GM23248 (cell line): Measurements from ENCODE around the gene KDM1A.

Source experiments
- EZH2 ChIP-seq: fragments of 200-600 bp; sonication (generic); IDR thresholded peaks from 2 replicates; pipeline ENCODE4 v1.6.1; 2018; ENCODE audit warnings: antibody characterized with exemption, mild to moderate bottlenecking; ENCODE audit not compliant: insufficient read depth, poor library complexity, severe bottlenecking
- EZH2phosphoT487 ChIP-seq: fragments of 200-600 bp; sonication (generic); IDR thresholded peaks from 2 replicates; pipeline ENCODE4 v1.6.1; 2018; ENCODE audit warnings: antibody characterized with exemption, moderate library complexity, mild to moderate bottlenecking, low read depth; ENCODE audit not compliant: insufficient read depth

GRCh38 chr1:23123528-23123927 lies 104.3 kb downstream of the KDM1A start:
- no peak for TF ChIP-seq EZH2
- TF ChIP-seq EZH2phosphoT487 = no peak
